ENCODE data around the gene ETNK2. TPM values are rescaled to one million over a fixed set of nuclear protein-coding genes. Genes with fewer than 3 reads are reported as not detected.

Gene ETNK2
- total and polyA plus RNA-seq, 7 donors: 0.62 to 1.7 (median 1.2) TPM

- intact Hi-C loops (cut with DNase I): loop anchor here (2.0 to 5.0 kb wide), 3 partner anchors 41 to 268 kb away; partner anchors contain the start of gene SNRPE (in 1 of the 2)
- Histone ChIP-seq H3K27me3 (ENCODE audit: insufficient read depth in 3 of 3, low read length in 2 of 3) (no peaks in the 10 kb centered on the region), H3K36me3 (ENCODE audit: insufficient read depth in 1 of 2, low read depth in 1 of 2) (peaks cover 0 to 30% of the 10 kb centered on the region in 2 donors), H3K4me1 (peaks cover 21% of the 10 kb centered on the region), H3K9me3 (no peaks in the 10 kb centered on the region), H3K27ac (no peak overlapping the region), H3K4me3 (no peak overlapping the region)
- DNase-seq (no peak), ATAC-seq (no peak)
- TF ChIP-seq CTCF (IDR thresholded peaks at IDR 0.05): no peak
- 69 to 87% (median 75%) methylated on average over 4 of the region's 4 CpGs for whole genome bisulfite sequencing, 3 donors
These were observed 23.3 kb downstream of the ETNK2 start for GRCh38 chr1:204128464-204128963.

DNA sequence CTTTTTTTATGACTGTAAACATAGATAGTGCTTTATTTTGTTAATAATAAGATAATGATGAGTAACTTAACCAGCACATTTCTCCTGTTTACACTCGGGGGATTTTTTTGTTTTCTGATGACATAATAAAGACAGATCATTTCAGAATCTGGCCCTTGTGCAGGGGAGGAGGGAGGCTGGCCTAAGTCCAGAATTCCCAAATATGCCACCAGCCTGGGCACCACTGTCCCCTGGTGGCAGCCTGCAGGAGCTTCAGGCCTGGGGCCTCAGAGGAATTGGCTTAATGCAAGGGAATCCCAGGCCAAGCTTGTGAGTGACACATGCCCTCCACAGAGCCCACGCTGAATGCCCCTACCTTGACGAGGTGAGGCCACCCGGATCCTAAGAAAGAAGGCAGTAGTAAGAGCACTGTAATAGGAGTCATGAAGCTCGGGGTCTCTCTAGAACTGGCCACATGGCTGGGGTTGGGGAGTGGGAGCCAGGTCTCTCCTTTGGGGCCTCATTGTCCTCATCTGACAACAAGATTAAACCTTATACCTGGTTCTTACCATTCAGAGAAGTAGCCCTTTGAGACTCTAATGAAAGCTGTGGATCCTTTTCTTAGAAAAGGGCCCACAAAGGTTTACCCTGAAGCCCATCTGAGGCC lies 24.1 kb downstream of the ETNK2 start:
- Histone ChIP-seq H3K27ac (peak overlapping the region; percentile 46), H3K9me3 (no peaks in the 10 kb centered on the region), H3K36me3 (ENCODE audit: insufficient read depth in 1 of 2, low read depth in 1 of 2) (peaks cover 0 to 38% of the 10 kb centered on the region in 2 donors), H3K4me3 (no peak overlapping the region), H3K4me1 (peaks cover 21% of the 10 kb centered on the region), H3K27me3 (ENCODE audit: insufficient read depth in 3 of 3, low read length in 2 of 3) (no peaks in the 10 kb centered on the region)
- intact Hi-C loops (cut with DNase I): loop anchor here (2.0 to 5.0 kb wide), 3 partner anchors 40 to 267 kb away; partner anchors contain the start of gene SNRPE (in 1 of the 2)
- DNase-seq (peak; percentile 61 to 82), ATAC-seq (peak; percentile 49 to 79 (median 56))
- TF ChIP-seq CTCF (IDR thresholded peaks at IDR 0.05): peak; percentile 86
- 28 to 44% (median 35%) methylated on average over 5 of the region's 5 CpGs for WGBS, 3 donors

GRCh38 chr1:204126956-204127355 lies 24.9 kb downstream of the ETNK2 start:
- no peak for TF ChIP-seq CTCF (IDR thresholded peaks at IDR 0.05)
- intact Hi-C loops (cut with DNase I): loop anchor here in 1 of 2 donors (5.0 kb wide), 1 partner anchor 40 kb away; no protein-coding TSS in a partner anchor
- Histone ChIP-seq H3K4me3 (no peak overlapping the region), H3K9me3 (no peaks in the 10 kb centered on the region), H3K27me3 (ENCODE audit: insufficient read depth in 3 of 3, low read length in 2 of 3) (no peaks in the 10 kb centered on the region), H3K36me3 (ENCODE audit: insufficient read depth in 1 of 2, low read depth in 1 of 2) (peaks cover 0 to 46% of the 10 kb centered on the region in 2 donors), H3K4me1 (peaks cover 21% of the 10 kb centered on the region), H3K27ac (peak overlapping the region; percentile 36)
- DNase-seq (no peak), ATAC-seq (no peak)
- WGBS, 3 donors: 13 to 25% (median 15%) methylated on average over 6 to 7 of the region's 7 CpGs

- TF ChIP-seq CTCF (IDR thresholded peaks at IDR 0.05): no peak
- intact Hi-C loops (cut with DNase I): loop anchor here in 1 of 2 donors (5.0 kb wide), 1 partner anchor 39 kb away; no protein-coding TSS in a partner anchor
- Histone ChIP-seq H3K4me1 (peaks cover 21% of the 10 kb centered on the region), H3K27ac (peak overlapping the region; percentile 36), H3K9me3 (no peaks in the 10 kb centered on the region), H3K27me3 (ENCODE audit: insufficient read depth in 3 of 3, low read length in 2 of 3) (no peaks in the 10 kb centered on the region), H3K4me3 (no peak overlapping the region), H3K36me3 (ENCODE audit: insufficient read depth in 1 of 2, low read depth in 1 of 2) (peaks cover 0 to 51% of the 10 kb centered on the region in 2 donors)
- ATAC-seq (no peak), DNase-seq (no peak)
- WGBS, 3 donors: 33 to 77% (median 45%) methylated on average over 8 of the region's 8 CpGs
These were observed 25.5 kb downstream of the ETNK2 start for GRCh38 chr1:204126386-204126785.
